Neuronal stem cell (in vitro differentiated cells): ENCODE data around the gene KDM4C.

ENCODE experiments used
- DNase-seq: peaks from one replicate; pipeline ENCODE4 v3.0.0-alpha.2; 2013; ENCODE audit warnings: low spot score
- H2AFZ ChIP-seq: one replicate; pipeline ENCODE4 v1.6.1; 2013; ENCODE audit warnings: mild to moderate bottlenecking, low read length, inconsistent platforms
- H2AK5ac ChIP-seq: 2 replicates; pipeline ENCODE4 v1.6.1; 2013; ENCODE audit warnings: low read depth, mild to moderate bottlenecking, inconsistent platforms, low read length, moderate library complexity, mixed read lengths
- H2BK120ac ChIP-seq: 2 replicates; pipeline ENCODE4 v1.6.1; 2013; ENCODE audit warnings: low read depth, mild to moderate bottlenecking, inconsistent platforms, low read length, moderate library complexity, mixed read lengths
- H2BK12ac ChIP-seq: one replicate; pipeline ENCODE4 v1.6.1; 2013; ENCODE audit warnings: low read length, inconsistent platforms
- H2BK15ac ChIP-seq: 2 replicates; pipeline ENCODE4 v1.6.1; 2013; ENCODE audit warnings: mild to moderate bottlenecking, low read length, inconsistent platforms, mixed read lengths
- H2BK5ac ChIP-seq: one replicate; pipeline ENCODE4 v1.6.1; 2013; ENCODE audit warnings: inconsistent platforms, mild to moderate bottlenecking, low read length, moderate library complexity
- H3K14ac ChIP-seq: one replicate; pipeline ENCODE4 v1.6.1; 2013; ENCODE audit warnings: low read length, inconsistent platforms
- H3K18ac ChIP-seq: 2 replicates; pipeline ENCODE4 v1.6.1; 2013; ENCODE audit warnings: low read length, inconsistent platforms
- H3K23ac ChIP-seq: 2 replicates; pipeline ENCODE4 v1.6.1; 2013; ENCODE audit warnings: low read depth, mild to moderate bottlenecking, mixed read lengths, low read length, inconsistent platforms; ENCODE audit not compliant: poor library complexity
- H3K27ac ChIP-seq: replicated peaks from 3 replicates; pipeline ENCODE4 v1.5.1; 2013; ENCODE audit warnings: low read length, inconsistent platforms
- H3K27me3 ChIP-seq, 3 experiments: 2 replicates each; pipeline ENCODE4 v1.6.1; 2013; ENCODE audit warnings: low read length in 3 of 3, mild to moderate bottlenecking in 2 of 3, inconsistent platforms in 1 of 3, low read depth in 1 of 3, mixed read lengths in 1 of 3, moderate library complexity in 1 of 3; ENCODE audit not compliant: control insufficient read depth in 3 of 3, insufficient read depth in 3 of 3
- H3K36me3 ChIP-seq, 2 donors: replicated peaks in 1 of 2; 2 replicates each; pipeline ENCODE4 v1.6.1; 2013; ENCODE audit warnings: low read length in 2 of 2; ENCODE audit not compliant: control insufficient read depth in 2 of 2, insufficient read depth in 2 of 2
- H3K4ac ChIP-seq: 2 replicates; pipeline ENCODE4 v1.6.1; 2013; ENCODE audit warnings: inconsistent platforms, mild to moderate bottlenecking, low read length, moderate library complexity
- H3K4me1 ChIP-seq, 2 donors: 1 replicate in 1 of 2; 2 replicates in 1 of 2; pipeline ENCODE4 v1.6.1; 2013; ENCODE audit warnings: low read length in 2 of 2, low read depth in 1 of 2; ENCODE audit not compliant: control insufficient read depth in 2 of 2, insufficient read depth in 1 of 2
- H3K4me2 ChIP-seq: one replicate; pipeline ENCODE4 v1.6.1; 2013; ENCODE audit warnings: mild to moderate bottlenecking, low read length, inconsistent platforms; ENCODE audit not compliant: insufficient read depth, poor library complexity, severe bottlenecking
- H3K4me3 ChIP-seq, 2 donors: 2 replicates each; pipeline ENCODE4 v1.5.1; 2013; ENCODE audit warnings: low read length in 2 of 2, mild to moderate bottlenecking in 2 of 2, inconsistent platforms in 1 of 2, moderate library complexity in 1 of 2
- H3K79me1 ChIP-seq: one replicate; pipeline ENCODE4 v1.6.1; 2013; ENCODE audit warnings: low read depth, mild to moderate bottlenecking, inconsistent platforms, low read length, moderate library complexity
- H3K9ac ChIP-seq: one replicate; pipeline ENCODE4 v1.6.1; 2013; ENCODE audit warnings: mild to moderate bottlenecking, low read depth, low read length, inconsistent platforms; ENCODE audit not compliant: poor library complexity
- H3K9me3 ChIP-seq, 2 donors: replicated peaks in 1 of 2; 2 replicates each; pipeline versions ENCODE3 to v1.6.1; 2013; ENCODE audit warnings: low read length in 2 of 2, mild to moderate bottlenecking in 2 of 2, inconsistent platforms in 1 of 2, low read depth in 1 of 2, mixed read lengths in 1 of 2, moderate library complexity in 1 of 2; ENCODE audit not compliant: control insufficient read depth in 2 of 2, insufficient read depth in 1 of 2
- H4K8ac ChIP-seq: one replicate; pipeline ENCODE4 v1.6.1; 2013; ENCODE audit warnings: low read depth, mild to moderate bottlenecking, inconsistent platforms, low read length, moderate library complexity
- H4K91ac ChIP-seq: one replicate; pipeline ENCODE4 v1.6.1; 2013; ENCODE audit warnings: low read length, low read depth, mild to moderate bottlenecking, inconsistent platforms; ENCODE audit not compliant: poor library complexity
- WGBS, 2 donors: extraction: QIAGEN DNeasy Blood & Tissue Kit; methylation state at CpG; one replicate each; pipeline ENCODE4 v1.1.7; 2013; ENCODE audit warnings: missing lambda C conversion rate in 2 of 2, mixed read lengths in 1 of 2; ENCODE audit not compliant: insufficient read length in 2 of 2, insufficient replicate concordance in 1 of 2; ENCODE audit errors: extremely low coverage in 2 of 2; 5-methylcytosine and 5-hydroxymethylcytosine counted together

KDM4C gene

DNA sequence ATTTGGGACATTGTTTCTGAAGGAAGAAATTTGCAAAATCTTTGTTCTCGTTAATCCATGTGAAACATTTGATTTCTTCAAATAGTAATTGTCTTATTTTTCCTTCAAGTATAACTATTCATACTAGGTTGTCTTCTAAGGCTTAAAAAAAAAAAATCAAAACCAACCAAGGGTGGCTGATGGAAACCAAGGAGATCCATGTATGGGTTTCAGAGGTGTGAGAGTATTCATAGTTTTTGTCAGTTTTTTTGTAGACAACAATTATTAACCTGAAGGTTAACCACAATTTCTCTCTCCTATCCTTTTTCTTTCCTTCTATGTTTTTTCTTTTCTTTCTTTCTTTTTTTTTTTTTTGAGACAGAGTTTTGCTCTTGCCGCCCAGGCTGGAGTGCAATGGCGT lies 35.4 kb downstream of the KDM4C start:
- H2BK15ac ChIP-seq, result no peak overlapping the region
- H2BK120ac ChIP-seq, result no peak overlapping the region
- no peaks in the 10 kb centered on the region for H3K27me3 ChIP-seq
- H3K14ac ChIP-seq, result no peak overlapping the region
- peaks cover 0 to 5% of the 10 kb centered on the region in 2 donors for H3K4me1 ChIP-seq
- no CpG with 5 or more reads among the region's 3 CpGs for WGBS, 2 donors
- no peak overlapping the region for H3K23ac ChIP-seq
- H2AFZ ChIP-seq, result no peak overlapping the region
- no peak overlapping the region for H4K8ac ChIP-seq
- no peak overlapping the region for H4K91ac ChIP-seq
- no peak overlapping the region for H3K4me3 ChIP-seq
- no peak overlapping the region for H2AK5ac ChIP-seq
- no peak overlapping the region for H3K4me2 ChIP-seq
- H3K9ac ChIP-seq, result no peak overlapping the region
- no peak overlapping the region for H2BK5ac ChIP-seq
- no peak overlapping the region for H3K27ac ChIP-seq
- no peak overlapping the region for H2BK12ac ChIP-seq
- H3K18ac ChIP-seq, result no peak overlapping the region
- no peak overlapping the region for H3K4ac ChIP-seq
- no peaks in the 10 kb centered on the region for H3K36me3 ChIP-seq
- peaks cover 2% of the 10 kb centered on the region for H3K79me1 ChIP-seq
- no peaks in the 10 kb centered on the region for H3K9me3 ChIP-seq
- DNase-seq, result no peak

DNA sequence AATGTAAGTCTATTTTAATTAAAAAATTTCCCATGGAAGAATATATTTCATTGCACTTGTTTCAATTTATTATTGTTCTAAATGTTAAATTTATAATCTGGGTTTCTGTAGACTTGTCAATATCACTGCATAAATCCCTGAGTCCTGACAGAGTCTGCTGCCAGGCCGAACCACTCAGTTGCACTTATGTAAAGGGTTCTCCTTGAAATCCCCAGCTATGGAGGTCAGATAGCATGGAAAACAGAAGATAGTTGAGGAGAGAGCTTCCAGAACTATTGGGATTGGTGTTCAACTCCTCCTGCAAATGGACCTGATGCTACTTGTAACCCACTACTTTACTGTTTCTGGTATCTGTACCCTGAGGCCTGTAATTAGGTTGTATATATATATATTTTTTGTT lies 37.2 kb downstream of the KDM4C start:
- Histone ChIP-seq H3K79me1 (peaks cover 2% of the 10 kb centered on the region), H3K27me3 (no peaks in the 10 kb centered on the region), H3K9me3 (peaks cover 0 to 4% of the 10 kb centered on the region in 2 donors), H3K4me1 (peaks cover 0 to 1% of the 10 kb centered on the region in 2 donors), H2BK12ac (no peak overlapping the region), H2AK5ac (no peak overlapping the region), H3K4ac (no peak overlapping the region), H3K4me2 (no peak overlapping the region), H2BK15ac (no peak overlapping the region), H2AFZ (no peak overlapping the region), H3K27ac (no peak overlapping the region), H4K91ac (no peak overlapping the region), H3K18ac (no peak overlapping the region), H3K23ac (no peak overlapping the region), H2BK5ac (no peak overlapping the region), H3K36me3 (no peaks in the 10 kb centered on the region), H3K9ac (no peak overlapping the region), H3K4me3 (no peak overlapping the region), H3K14ac (no peak overlapping the region), H4K8ac (no peak overlapping the region), H2BK120ac (no peak overlapping the region)
- DNase-seq, result no peak
- WGBS, 2 donors, result no CpG with 5 or more reads among the region's 1 CpG

DNA sequence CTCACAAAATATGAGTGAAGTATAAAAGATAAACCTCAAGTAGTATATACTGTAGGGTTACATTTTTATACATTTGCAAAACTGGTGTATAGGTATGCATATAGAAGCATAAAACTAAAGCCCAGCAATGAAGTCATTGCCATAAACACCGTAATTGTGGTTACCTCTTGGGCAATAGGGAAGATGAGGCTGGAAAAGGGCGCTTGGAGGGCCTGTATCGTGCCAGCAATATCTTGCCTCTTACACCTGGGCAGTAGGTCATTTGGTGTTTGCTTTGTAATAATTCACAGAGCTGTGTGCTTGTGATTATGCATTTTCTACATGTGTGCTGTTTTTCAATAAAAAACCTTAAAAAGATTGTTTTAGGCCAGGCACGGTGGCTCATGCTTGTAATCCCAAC lies 45.2 kb downstream of the KDM4C start:
- peaks cover 3 to 4% of the 10 kb centered on the region in 2 donors for H3K9me3 ChIP-seq
- no peak overlapping the region for H3K18ac ChIP-seq
- no peak for DNase-seq
- H3K79me1 ChIP-seq, result no peaks in the 10 kb centered on the region
- H2AFZ ChIP-seq, result no peak overlapping the region
- H2AK5ac ChIP-seq, result no peak overlapping the region
- no peak overlapping the region for H3K4me3 ChIP-seq
- H2BK120ac ChIP-seq, result no peak overlapping the region
- no peak overlapping the region for H4K8ac ChIP-seq
- H2BK12ac ChIP-seq, result no peak overlapping the region
- no peaks in the 10 kb centered on the region for H3K4me1 ChIP-seq
- H3K23ac ChIP-seq, result no peak overlapping the region
- H2BK5ac ChIP-seq, result no peak overlapping the region
- no peak overlapping the region for H3K14ac ChIP-seq
- H3K27ac ChIP-seq, result no peak overlapping the region
- no peaks in the 10 kb centered on the region for H3K27me3 ChIP-seq
- H4K91ac ChIP-seq, result no peak overlapping the region
- H3K9ac ChIP-seq, result no peak overlapping the region
- H3K4me2 ChIP-seq, result no peak overlapping the region
- no CpG with 5 or more reads among the region's 4 CpGs for WGBS, 2 donors
- H2BK15ac ChIP-seq, result no peak overlapping the region
- peaks cover 0 to 3% of the 10 kb centered on the region in 2 donors for H3K36me3 ChIP-seq
- no peak overlapping the region for H3K4ac ChIP-seq

DNA sequence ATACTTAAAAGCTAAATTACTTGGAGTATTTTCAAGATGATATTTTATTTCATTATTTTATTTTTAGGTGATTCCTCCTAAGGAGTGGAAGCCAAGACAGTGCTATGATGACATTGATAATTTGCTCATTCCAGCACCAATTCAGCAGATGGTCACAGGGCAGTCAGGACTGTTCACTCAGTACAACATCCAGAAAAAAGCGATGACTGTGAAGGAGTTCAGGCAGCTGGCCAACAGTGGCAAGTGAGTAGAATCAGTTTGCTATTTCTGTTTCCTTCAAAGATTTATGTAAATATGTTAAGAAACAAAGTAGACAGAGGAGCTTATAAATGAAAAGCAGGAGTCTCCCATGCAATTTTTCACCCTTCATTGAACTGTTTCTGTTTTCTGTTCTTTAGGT lies 47.8 kb downstream of the KDM4C start:
- H3K79me1 ChIP-seq, result no peaks in the 10 kb centered on the region
- H3K14ac ChIP-seq, result no peak overlapping the region
- H3K4me3 ChIP-seq, result no peak overlapping the region
- H3K36me3 ChIP-seq, result peaks cover 0 to 3% of the 10 kb centered on the region in 2 donors
- H2BK5ac ChIP-seq, result no peak overlapping the region
- H2BK15ac ChIP-seq, result no peak overlapping the region
- H4K8ac ChIP-seq, result no peak overlapping the region
- H3K4me2 ChIP-seq, result no peak overlapping the region
- H4K91ac ChIP-seq, result no peak overlapping the region
- H3K27me3 ChIP-seq, result no peaks in the 10 kb centered on the region
- no peaks in the 10 kb centered on the region for H3K4me1 ChIP-seq
- DNase-seq, result no peak
- H3K9ac ChIP-seq, result no peak overlapping the region
- no peak overlapping the region for H3K18ac ChIP-seq
- H3K4ac ChIP-seq, result no peak overlapping the region
- no peak overlapping the region for H3K27ac ChIP-seq
- no peak overlapping the region for H2BK12ac ChIP-seq
- H3K23ac ChIP-seq, result no peak overlapping the region
- H2BK120ac ChIP-seq, result no peak overlapping the region
- H2AK5ac ChIP-seq, result no peak overlapping the region
- H2AFZ ChIP-seq, result no peak overlapping the region
- peaks cover 0 to 3% of the 10 kb centered on the region in 2 donors for H3K9me3 ChIP-seq
- WGBS, 2 donors, result no CpG with 5 or more reads among the region's 1 CpG
